Activated naive CD8-positive, alpha-beta T cell treated with anti-CD3 and anti-CD28 coated beads for 36 hours (primary cell): ENCODE results near the gene PNPLA6. TPM values are rescaled to one million over a fixed set of nuclear protein-coding genes. Genes with fewer than 3 reads are reported as not detected.

Source experiments
- DNase-seq: peaks from one replicate; pipeline ENCODE4 v3.0.0; 2021
- H3K27ac Mint-ChIP-seq: one replicate; pipeline ENCODE4 v1.8.0; 2022; ENCODE audit warnings: mild to moderate bottlenecking, moderate library complexity, mixed read lengths
- H3K27me3 Mint-ChIP-seq: one replicate; pipeline ENCODE4 v1.8.0; 2022; ENCODE audit warnings: mild to moderate bottlenecking, mixed read lengths
- H3K36me3 Mint-ChIP-seq: one replicate; pipeline ENCODE4 v1.8.0; 2021; ENCODE audit warnings: mild to moderate bottlenecking, mixed read lengths
- H3K4me1 Mint-ChIP-seq: one replicate; pipeline ENCODE4 v1.8.0; 2021; ENCODE audit warnings: mixed read lengths
- H3K4me3 Mint-ChIP-seq: one replicate; pipeline ENCODE4 v1.8.0; 2022; ENCODE audit warnings: mild to moderate bottlenecking, moderate library complexity, mixed read lengths
- H3K9me3 Mint-ChIP-seq: one replicate; pipeline ENCODE4 v1.8.0; 2022; ENCODE audit warnings: mixed read lengths
- total RNA-seq, 2 experiments: library from RNA; stranded (reverse); gene quantifications; one replicate each; pipeline ENCODE4 v1.2.3, GENCODE V29; 2021

Gene PNPLA6
- total RNA-seq, 2 experiments from 2014 or later = 67.8 to 68.5 TPM

DNA sequence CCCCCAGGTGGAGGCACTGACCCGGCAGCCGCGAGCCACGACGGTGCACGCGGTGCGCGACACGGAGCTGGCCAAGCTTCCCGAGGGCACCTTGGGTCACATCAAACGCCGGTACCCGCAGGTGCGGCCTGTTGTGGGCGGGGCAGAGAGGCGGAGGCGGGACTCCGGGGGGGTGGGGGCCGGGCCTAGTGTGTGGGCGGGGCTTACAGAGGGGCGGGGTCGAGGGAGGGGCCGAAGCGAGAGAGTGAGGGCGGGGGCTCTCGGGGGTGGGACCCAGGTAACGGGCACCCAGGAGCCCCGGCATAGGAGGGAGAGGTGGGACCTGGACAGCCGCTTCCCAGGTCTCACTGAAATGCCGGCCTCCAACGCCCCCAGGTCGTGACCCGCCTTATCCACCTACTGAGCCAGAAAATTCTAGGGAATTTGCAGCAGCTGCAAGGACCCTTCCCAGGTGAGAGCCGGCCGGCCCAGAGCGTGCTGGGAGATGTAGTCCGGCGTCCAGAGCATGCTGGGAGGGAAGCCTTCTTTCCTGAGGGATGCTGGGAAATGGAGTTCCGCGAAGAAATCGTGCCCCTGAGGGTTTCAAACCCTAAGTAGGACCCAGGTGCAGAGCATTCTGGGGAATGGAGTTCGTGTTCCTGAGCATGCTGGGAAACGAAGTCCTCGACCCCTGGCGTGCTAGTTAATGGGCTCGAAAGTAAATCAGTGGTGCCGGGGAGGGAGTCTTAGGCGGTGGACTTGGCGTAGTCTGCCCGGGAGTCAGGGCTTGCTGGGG is 15.7 kb downstream of the PNPLA6 start:
- no peaks in the 10 kb centered on the region for H3K9me3 Mint-ChIP-seq
- peaks cover 11% of the 10 kb centered on the region for H3K4me1 Mint-ChIP-seq
- peaks cover 14% of the 10 kb centered on the region for H3K36me3 Mint-ChIP-seq
- peak; percentile 52 for DNase-seq
- no peak overlapping the region for H3K4me3 Mint-ChIP-seq
- H3K27me3 Mint-ChIP-seq = no peaks in the 10 kb centered on the region
- no peak overlapping the region for H3K27ac Mint-ChIP-seq

DNA sequence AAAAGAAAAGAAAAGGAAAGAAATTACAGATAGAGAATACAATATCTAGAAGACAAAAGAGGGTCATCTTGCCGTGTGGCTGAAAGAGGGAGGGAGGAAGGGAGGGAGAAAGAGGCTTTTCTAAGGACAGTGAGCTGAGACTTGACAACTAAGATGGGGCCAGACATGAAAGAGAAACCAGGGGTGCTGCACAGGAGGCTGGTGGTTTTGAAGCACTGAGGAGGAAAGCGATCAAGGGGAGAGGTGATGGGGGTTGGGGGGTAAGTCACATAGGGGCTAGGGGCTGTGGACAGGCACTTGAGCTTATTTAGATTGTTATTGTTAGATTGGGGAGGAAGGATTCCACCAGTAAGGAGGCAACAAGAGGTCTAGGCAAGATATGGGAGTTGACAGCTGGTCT is 17.3 kb downstream of the PNPLA6 start:
- peaks cover 19% of the 10 kb centered on the region for H3K36me3 Mint-ChIP-seq
- H3K27ac Mint-ChIP-seq = no peak overlapping the region
- no peak overlapping the region for H3K4me3 Mint-ChIP-seq
- H3K4me1 Mint-ChIP-seq = peaks cover 6% of the 10 kb centered on the region
- H3K27me3 Mint-ChIP-seq = no peaks in the 10 kb centered on the region
- H3K9me3 Mint-ChIP-seq = no peaks in the 10 kb centered on the region
- no peak for DNase-seq

GRCh38 chr19:7554565-7554964 is 19.0 kb downstream of the PNPLA6 start:
- peaks cover 6% of the 10 kb centered on the region for H3K4me1 Mint-ChIP-seq
- H3K27ac Mint-ChIP-seq = no peak overlapping the region
- H3K36me3 Mint-ChIP-seq = peaks cover 25% of the 10 kb centered on the region
- H3K9me3 Mint-ChIP-seq = no peaks in the 10 kb centered on the region
- DNase-seq = no peak
- no peaks in the 10 kb centered on the region for H3K27me3 Mint-ChIP-seq
- no peak overlapping the region for H3K4me3 Mint-ChIP-seq

DNA sequence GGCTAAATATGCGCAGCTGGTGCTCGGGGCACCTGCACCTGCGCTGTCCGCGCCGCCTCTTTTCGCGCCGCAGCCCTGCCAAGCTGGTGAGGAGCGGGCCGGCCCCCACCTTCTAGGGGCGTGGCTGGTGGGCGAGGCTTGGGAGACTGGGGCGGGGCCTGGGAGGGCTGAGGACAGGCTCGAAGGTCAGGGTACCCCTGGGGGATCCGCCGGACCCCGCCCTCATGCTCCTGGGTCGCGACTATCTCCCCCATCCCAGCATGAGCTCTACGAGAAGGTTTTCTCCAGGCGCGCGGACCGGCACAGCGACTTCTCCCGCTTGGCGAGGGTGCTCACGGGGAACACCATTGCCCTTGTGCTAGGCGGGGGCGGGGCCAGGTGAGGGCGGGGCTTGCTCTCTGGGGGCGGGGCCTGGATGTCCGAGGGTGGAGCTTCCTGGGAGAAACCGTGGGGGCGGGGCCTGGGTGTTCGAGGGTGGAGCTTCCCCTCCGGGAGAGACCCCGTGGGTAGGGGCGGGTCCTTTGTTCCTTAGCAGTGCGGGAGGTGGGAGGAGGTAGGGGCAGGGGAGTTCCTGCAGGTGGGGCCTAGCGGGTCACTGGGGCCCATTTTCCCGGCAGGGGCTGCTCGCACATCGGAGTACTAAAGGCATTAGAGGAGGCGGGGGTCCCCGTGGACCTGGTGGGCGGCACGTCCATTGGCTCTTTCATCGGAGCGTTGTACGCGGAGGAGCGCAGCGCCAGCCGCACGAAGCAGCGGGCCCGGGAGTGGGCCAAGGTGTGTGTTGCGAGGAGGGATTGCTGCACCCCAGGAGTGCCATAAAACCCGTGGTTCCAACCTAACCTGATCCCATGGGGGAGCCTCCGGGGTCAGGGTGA is 19.7 kb downstream of the PNPLA6 start:
- Mint-ChIP-seq H3K9me3 (no peaks in the 10 kb centered on the region), H3K4me1 (peaks cover 6% of the 10 kb centered on the region), H3K27ac (no peak overlapping the region), H3K4me3 (no peak overlapping the region), H3K36me3 (peaks cover 25% of the 10 kb centered on the region), H3K27me3 (no peaks in the 10 kb centered on the region)
- DNase-seq = peak; percentile 23

DNA sequence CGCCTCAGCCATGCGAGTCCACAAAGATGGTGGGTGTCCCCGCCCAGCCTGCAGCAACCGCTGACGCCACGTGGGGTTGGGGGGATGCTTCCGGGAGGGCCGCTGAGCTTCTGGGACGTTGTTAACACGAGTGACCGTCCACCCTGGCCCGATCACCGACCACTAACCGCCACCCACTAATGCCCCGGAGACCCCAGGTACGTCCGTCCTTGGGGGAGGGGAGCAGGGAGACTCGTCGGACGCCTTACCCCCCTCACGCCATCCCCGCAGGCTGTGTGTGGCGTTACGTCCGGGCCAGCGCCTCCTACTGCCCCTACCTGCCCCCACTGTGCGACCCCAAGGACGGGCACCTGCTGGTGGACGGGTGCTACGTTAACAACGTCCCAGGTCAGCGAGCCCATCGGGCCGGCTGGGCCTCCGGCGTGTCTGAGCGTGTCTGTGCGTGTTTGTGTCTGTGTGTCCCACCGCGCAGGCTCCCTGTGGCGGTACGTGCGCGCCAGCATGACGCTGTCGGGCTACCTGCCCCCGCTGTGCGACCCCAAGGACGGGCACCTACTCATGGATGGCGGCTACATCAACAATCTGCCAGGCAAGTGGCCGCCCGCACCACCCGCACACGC is 21.3 kb downstream of the PNPLA6 start:
- Mint-ChIP-seq H3K4me3 (no peak overlapping the region), H3K27me3 (no peaks in the 10 kb centered on the region), H3K4me1 (peaks cover 3% of the 10 kb centered on the region), H3K9me3 (no peaks in the 10 kb centered on the region), H3K27ac (no peak overlapping the region), H3K36me3 (peaks cover 23% of the 10 kb centered on the region)
- no peak for DNase-seq

DNA sequence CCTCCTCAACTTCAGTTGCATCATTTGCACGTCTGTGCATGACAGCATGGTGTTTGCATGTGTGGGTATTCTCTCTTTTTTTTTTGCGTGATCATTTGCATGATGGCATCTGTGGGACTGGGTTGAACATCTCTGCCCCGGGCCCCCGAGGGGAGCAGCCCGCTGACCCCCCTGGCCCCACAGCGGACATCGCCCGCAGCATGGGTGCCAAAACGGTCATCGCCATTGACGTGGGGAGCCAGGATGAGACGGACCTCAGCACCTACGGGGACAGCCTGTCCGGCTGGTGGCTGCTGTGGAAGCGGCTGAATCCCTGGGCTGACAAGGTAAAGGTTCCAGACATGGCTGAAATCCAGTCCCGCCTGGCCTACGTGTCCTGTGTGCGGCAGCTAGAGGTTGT is 23.1 kb downstream of the PNPLA6 start:
- no peaks in the 10 kb centered on the region for H3K4me1 Mint-ChIP-seq
- no peaks in the 10 kb centered on the region for H3K9me3 Mint-ChIP-seq

DNA sequence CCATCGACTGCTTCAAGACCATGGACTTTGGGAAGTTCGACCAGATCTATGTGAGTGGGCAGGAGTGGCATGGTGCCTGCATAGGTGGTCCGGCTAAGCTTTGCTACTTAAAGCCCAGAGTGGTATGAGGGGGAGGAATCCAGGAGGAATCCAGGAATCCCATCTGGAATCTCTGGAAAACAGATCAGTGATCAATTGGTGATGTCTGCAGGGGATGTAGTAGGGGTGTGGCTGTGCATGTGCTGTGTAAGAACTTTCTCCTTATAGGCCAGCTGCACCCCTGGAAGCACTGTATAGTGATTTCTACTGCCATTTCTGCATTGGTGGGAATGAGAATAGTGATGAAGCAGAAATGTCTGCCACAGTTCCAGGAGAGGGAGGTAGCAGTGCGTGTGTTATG is 23.6 kb downstream of the PNPLA6 start:
- no peak overlapping the region for H3K27ac Mint-ChIP-seq
- H3K4me1 Mint-ChIP-seq = no peaks in the 10 kb centered on the region
- H3K9me3 Mint-ChIP-seq = no peaks in the 10 kb centered on the region
- no peaks in the 10 kb centered on the region for H3K27me3 Mint-ChIP-seq
- no peak for DNase-seq
- H3K36me3 Mint-ChIP-seq = peaks cover 25% of the 10 kb centered on the region
- H3K4me3 Mint-ChIP-seq = no peak overlapping the region

More for the DNA sequence above, 23.1 kb downstream of the PNPLA6 start:
- Mint-ChIP-seq H3K36me3 (peaks cover 25% of the 10 kb centered on the region), H3K4me3 (no peak overlapping the region), H3K27ac (no peak overlapping the region), H3K27me3 (no peaks in the 10 kb centered on the region)
- DNase-seq = no peak

DNA sequence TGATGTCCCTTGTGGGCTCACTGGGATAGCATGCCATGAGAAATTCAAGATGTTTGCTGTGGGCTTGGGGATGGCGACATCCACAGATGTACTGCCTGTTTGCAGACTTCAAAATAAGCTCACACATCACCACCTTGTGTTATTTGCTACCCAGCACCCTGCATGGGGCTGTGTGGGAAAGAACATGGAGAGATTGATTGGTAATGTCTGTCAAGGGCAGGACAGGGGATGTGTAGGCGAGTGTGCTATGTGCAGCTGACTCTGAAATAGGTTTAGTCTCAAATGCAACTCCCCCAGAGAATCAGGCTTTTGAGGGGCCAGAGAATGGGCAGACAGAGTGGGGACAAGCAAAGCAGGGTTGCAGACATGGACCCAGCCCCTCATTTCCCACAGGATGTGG is 24.7 kb downstream of the PNPLA6 start:
- H3K27me3 Mint-ChIP-seq = no peaks in the 10 kb centered on the region
- H3K36me3 Mint-ChIP-seq = peaks cover 25% of the 10 kb centered on the region
- H3K27ac Mint-ChIP-seq = no peak overlapping the region
- no peak overlapping the region for H3K4me3 Mint-ChIP-seq
- no peak for DNase-seq
- no peaks in the 10 kb centered on the region for H3K9me3 Mint-ChIP-seq
- no peaks in the 10 kb centered on the region for H3K4me1 Mint-ChIP-seq

DNA sequence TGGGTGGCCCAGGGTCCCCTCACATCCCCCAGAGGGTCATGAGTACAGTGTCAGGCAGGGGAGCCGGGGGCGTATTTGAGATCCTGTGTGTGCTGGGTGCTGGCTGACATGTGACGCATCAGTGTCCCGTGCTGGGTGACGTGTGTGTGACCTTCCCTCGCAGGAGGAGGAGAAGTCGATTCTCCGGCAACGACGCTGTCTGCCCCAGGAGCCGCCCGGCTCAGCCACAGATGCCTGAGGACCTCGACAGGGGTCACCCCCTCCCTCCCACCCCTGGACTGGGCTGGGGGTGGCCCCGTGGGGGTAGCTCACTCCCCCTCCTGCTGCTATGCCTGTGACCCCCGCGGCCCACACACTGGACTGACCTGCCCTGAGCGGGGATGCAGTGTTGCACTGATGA is 25.8 kb downstream of the PNPLA6 start:
- H3K4me1 Mint-ChIP-seq = no peaks in the 10 kb centered on the region

GRCh38 chr19:7562646-7563393 is 27.3 kb downstream of the PNPLA6 start:
- Mint-ChIP-seq H3K4me3 (no peak overlapping the region), H3K27me3 (no peaks in the 10 kb centered on the region), H3K36me3 (peaks cover 19% of the 10 kb centered on the region), H3K4me1 (no peaks in the 10 kb centered on the region), H3K27ac (no peak overlapping the region), H3K9me3 (no peaks in the 10 kb centered on the region)
- no peak for DNase-seq

More for the DNA sequence above, 25.8 kb downstream of the PNPLA6 start:
- no peak overlapping the region for H3K4me3 Mint-ChIP-seq
- H3K27ac Mint-ChIP-seq = no peak overlapping the region
- H3K27me3 Mint-ChIP-seq = no peaks in the 10 kb centered on the region
- no peaks in the 10 kb centered on the region for H3K9me3 Mint-ChIP-seq
- no peak for DNase-seq
- H3K36me3 Mint-ChIP-seq = peaks cover 25% of the 10 kb centered on the region

GRCh38 chr19:7564866-7565265 is 29.3 kb downstream of the PNPLA6 start:
- no peak for DNase-seq
- no peak overlapping the region for H3K27ac Mint-ChIP-seq
- H3K27me3 Mint-ChIP-seq = no peaks in the 10 kb centered on the region
- peaks cover 13% of the 10 kb centered on the region for H3K36me3 Mint-ChIP-seq
- H3K9me3 Mint-ChIP-seq = no peaks in the 10 kb centered on the region
- no peaks in the 10 kb centered on the region for H3K4me1 Mint-ChIP-seq
- no peak overlapping the region for H3K4me3 Mint-ChIP-seq

DNA sequence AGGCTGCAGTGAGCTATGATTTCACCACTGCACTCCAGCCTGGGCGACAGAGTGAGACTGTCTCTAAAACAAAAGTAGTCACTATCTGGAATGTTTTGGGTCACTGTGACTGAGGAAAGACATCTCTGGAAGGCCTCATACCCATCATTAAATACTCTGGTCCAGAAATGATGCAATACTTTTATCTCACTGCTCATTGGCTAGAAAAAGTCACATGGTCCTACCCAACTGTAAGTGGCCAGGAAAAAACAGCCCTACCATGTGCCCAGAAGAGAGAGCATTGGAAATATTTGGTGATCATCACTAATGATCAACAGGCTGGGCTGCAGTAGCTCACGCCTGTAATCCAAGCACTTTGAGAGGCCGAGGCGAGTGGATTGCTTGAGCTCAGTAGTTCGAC is 29.8 kb downstream of the PNPLA6 start:
- peaks cover 10% of the 10 kb centered on the region for H3K36me3 Mint-ChIP-seq
- no peak overlapping the region for H3K27ac Mint-ChIP-seq
- H3K27me3 Mint-ChIP-seq = no peaks in the 10 kb centered on the region
- DNase-seq = no peak
- no peaks in the 10 kb centered on the region for H3K4me1 Mint-ChIP-seq
- H3K4me3 Mint-ChIP-seq = no peak overlapping the region
- H3K9me3 Mint-ChIP-seq = no peaks in the 10 kb centered on the region

GRCh38 chr19:7570761-7571160 is 35.2 kb downstream of the PNPLA6 start:
- no peak overlapping the region for H3K4me3 Mint-ChIP-seq
- no peak for DNase-seq
- H3K4me1 Mint-ChIP-seq = no peaks in the 10 kb centered on the region
- H3K27me3 Mint-ChIP-seq = no peaks in the 10 kb centered on the region
- no peaks in the 10 kb centered on the region for H3K36me3 Mint-ChIP-seq
- no peaks in the 10 kb centered on the region for H3K9me3 Mint-ChIP-seq
- H3K27ac Mint-ChIP-seq = no peak overlapping the region

DNA sequence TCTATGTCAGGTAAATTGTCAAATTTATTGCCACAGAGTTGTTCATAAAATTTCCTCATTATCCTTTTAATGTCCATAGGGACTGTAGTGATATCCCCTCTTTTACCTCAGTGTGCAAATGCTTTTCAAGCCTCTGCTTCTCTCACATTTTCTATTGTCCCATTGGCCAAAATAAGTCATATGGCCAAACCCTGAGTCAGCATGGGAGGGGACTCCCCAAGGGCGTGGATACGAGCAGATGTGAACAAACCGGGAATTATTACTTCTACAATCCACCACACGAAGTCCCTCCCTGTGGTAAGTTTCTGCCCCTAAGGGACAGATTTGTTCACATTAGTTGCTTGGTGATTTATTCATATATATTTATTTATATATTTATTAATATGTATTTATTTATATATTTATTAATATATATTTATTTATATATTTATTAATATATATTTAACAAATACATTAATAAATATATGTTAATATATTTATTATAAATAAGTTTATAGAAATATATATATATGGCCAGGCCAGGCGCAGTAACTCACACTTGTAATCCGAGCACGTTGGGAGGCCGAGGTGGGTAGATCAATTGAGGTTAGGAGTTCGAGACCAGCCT is 40.0 kb downstream of the PNPLA6 start:
- Mint-ChIP-seq H3K27ac (no peak overlapping the region), H3K4me3 (no peak overlapping the region), H3K27me3 (no peaks in the 10 kb centered on the region), H3K36me3 (no peaks in the 10 kb centered on the region), H3K4me1 (no peaks in the 10 kb centered on the region), H3K9me3 (no peaks in the 10 kb centered on the region)
- DNase-seq = no peak
